GM12878 (cell line): Measurements from ENCODE around the gene IGF1R. TPM values are rescaled to one million over a fixed set of nuclear protein-coding genes. Genes with fewer than 3 reads are reported as not detected.

Experiments
- ATAC-seq: fragments of 200-7000 bp; cut with Tn5 transposase; 3 replicates; pipeline ENCODE4 v1.9.1; 2020; ENCODE audit warnings: mild to moderate bottlenecking, moderate library complexity
- BruUV-seq: library from RNA; stranded (reverse); fragments of 400-500 nt; replicated peaks from 2 replicates; lab custom pipeline; 2021; lab: Mats Ljungman, UMichigan
- CTCF ChIA-PET: fragments of 300-600 bp; sonication (Branson Sonifier 250); formaldehyde crosslinking; extraction: SDS; loops from one replicate; lab custom pipeline; 2021; ENCODE audit warnings: inconsistent platforms; lab: Yijun Ruan, JAX
- POLR2A ChIA-PET: fragments of 350-600 bp; formaldehyde crosslinking; extraction: SDS; loops from one replicate; lab custom pipeline; 2021; ENCODE audit warnings: inconsistent platforms; lab: Charles Lee
- RAD21 ChIA-PET: fragments of 300-600 bp; sonication (Branson Sonifier 250); formaldehyde crosslinking; loops from one replicate; lab custom pipeline; 2023; ENCODE audit warnings: antibody characterized with exemption; ENCODE audit not compliant: unreplicated experiment; lab: Charles Lee
- SMC1A ChIA-PET: fragments of 300-600 bp; sonication (Branson Sonifier 250); formaldehyde crosslinking; loops from one replicate; lab custom pipeline; 2023; ENCODE audit not compliant: unreplicated experiment, uncharacterized antibody; lab: Charles Lee
- DNase-seq: peaks from one replicate; pipeline ENCODE4 v3.0.0-alpha.2; 2011; ENCODE audit warnings: low read depth, low spot score
- FAIRE-seq: peaks from 3 replicates; lab custom pipeline; 2011; peaks lifted over from hg19 to GRCh38; lab: Jason Lieb, UNC
- H2AFZ ChIP-seq: 2 replicates; pipeline ENCODE4 v1.6.0; 2011; ENCODE audit warnings: low read depth, low read length, control low read depth; ENCODE audit not compliant: control insufficient read depth
- H3K27ac ChIP-seq: 2 replicates; pipeline ENCODE4 v1.5.1; 2011; ENCODE audit warnings: control low read depth; ENCODE audit not compliant: control insufficient read depth, insufficient read depth
- H3K27me3 ChIP-seq, 2 experiments: replicated peaks in 1 of 2; 2 replicates each; pipeline versions ENCODE4 v1.6.0 to v1.6.1; 2011; ENCODE audit warnings: low read length in 1 of 2; ENCODE audit not compliant: control insufficient read depth in 2 of 2, insufficient read depth in 2 of 2
- H3K36me3 ChIP-seq, 2 experiments: 2 replicates each; pipeline ENCODE4 v1.5.1; 2011; ENCODE audit warnings: low read length in 1 of 2; ENCODE audit not compliant: control insufficient read depth in 2 of 2, insufficient read depth in 2 of 2
- H3K4me1 ChIP-seq: 2 replicates; pipeline ENCODE4 v1.6.1; 2011; ENCODE audit warnings: mild to moderate bottlenecking, low read length, moderate library complexity, mixed read lengths; ENCODE audit not compliant: control insufficient read depth, insufficient read depth
- H3K4me2 ChIP-seq: 2 replicates; pipeline ENCODE4 v1.6.0; 2011; ENCODE audit warnings: control low read depth; ENCODE audit not compliant: control insufficient read depth, insufficient read depth
- H3K4me3 ChIP-seq: fragments of 200-600 bp; sonication (generic); 2 replicates; pipeline ENCODE4 v1.5.1; 2016
- H3K79me2 ChIP-seq: 2 replicates; pipeline ENCODE4 v1.6.0; 2011; ENCODE audit warnings: low read length; ENCODE audit not compliant: control insufficient read depth, insufficient read depth
- H3K9ac ChIP-seq: 2 replicates; pipeline ENCODE4 v1.8.0; 2011; ENCODE audit warnings: low read length, control low read depth, mixed read lengths; ENCODE audit not compliant: control insufficient read depth, insufficient read depth
- H3K9me3 ChIP-seq: replicated peaks from 3 replicates; pipeline ENCODE4 v1.5.1; 2011; ENCODE audit warnings: mild to moderate bottlenecking, low read length; ENCODE audit not compliant: control insufficient read depth, insufficient read depth
- H4K20me1 ChIP-seq: 2 replicates; pipeline ENCODE4 v1.6.0; 2011; ENCODE audit not compliant: control insufficient read depth, insufficient read depth
- BMI1 ChIP-seq: fragments of 450-650 bp; IDR thresholded peaks from 2 replicates; pipeline ENCODE4 v1.6.1; 2016; ENCODE audit warnings: mild to moderate bottlenecking, moderate library complexity, borderline replicate concordance
- CEBPB ChIP-seq, 2 experiments: fragments of 150-350 bp in 1 of 2; IDR thresholded peaks; 2 replicates each; pipeline ENCODE4 v1.6.1; 2012 to 2014; ENCODE audit warnings: low read depth in 2 of 2, low read length in 2 of 2, borderline replicate concordance in 1 of 2, inconsistent platforms in 1 of 2
- GABPA ChIP-seq: IDR thresholded peaks from 2 replicates; pipeline ENCODE4 v1.6.1; 2014; ENCODE audit warnings: antibody characterized with exemption, low read depth, mild to moderate bottlenecking, inconsistent platforms
- IKZF1 ChIP-seq: fragments of 450-650 bp; conservative IDR thresholded peaks from 2 replicates; pipeline ENCODE4 v1.6.1; 2017; ENCODE audit warnings: antibody characterized with exemption, mild to moderate bottlenecking
- IRF4 ChIP-seq: IDR thresholded peaks from 2 replicates; pipeline ENCODE4 v1.6.1; 2011; ENCODE audit warnings: low read depth, low read length
- NFXL1 ChIP-seq: fragments of 450-650 bp; IDR thresholded peaks from 2 replicates; pipeline ENCODE4 v1.6.1; 2017; ENCODE audit warnings: antibody characterized with exemption, mild to moderate bottlenecking, borderline replicate concordance
- SPI1 ChIP-seq: IDR thresholded peaks from 2 replicates; pipeline ENCODE4 v1.6.1; 2011; ENCODE audit warnings: low read depth, mild to moderate bottlenecking, low read length, moderate library complexity, borderline replicate concordance; ENCODE audit not compliant: insufficient read depth
- SREBF1 ChIP-seq: IDR thresholded peaks from 2 replicates; pipeline ENCODE4 v1.6.1; 2012; ENCODE audit warnings: mild to moderate bottlenecking, low read length
- TAF1 ChIP-seq: IDR thresholded peaks from 2 replicates; pipeline ENCODE4 v1.6.1; 2011; ENCODE audit warnings: mild to moderate bottlenecking, low read depth, low read length, borderline replicate concordance
- TBL1XR1 ChIP-seq: IDR thresholded peaks from 2 replicates; pipeline ENCODE4 v1.6.1; 2012; ENCODE audit warnings: low read depth, low read length, improper control_type of control experiment
- TCF12 ChIP-seq: IDR thresholded peaks from 2 replicates; pipeline ENCODE4 v1.6.1; 2011; ENCODE audit warnings: low read depth, mild to moderate bottlenecking, low read length
- WGBS: methylation state at CpG from one replicate; pipeline ENCODE4 v1.1.6; 2016; ENCODE audit warnings: low lambda C conversion rate; ENCODE audit not compliant: insufficient replicate concordance, insufficient coverage; ENCODE audit errors: missing lambda C conversion rate; 5-methylcytosine and 5-hydroxymethylcytosine counted together
- in situ Hi-C: fragments of 300-500 bp; cut with MboI; formaldehyde crosslinking; loops from 9 replicates; pipeline ENCODE4 v1.14.3; 2018; ENCODE audit warnings: mixed read lengths
- intact Hi-C: fragments of 100-400 bp; cut with micrococcal nuclease; formaldehyde crosslinking; loops from one replicate; pipeline ENCODE4 v1.14.2; 2022; ENCODE audit not compliant: unreplicated experiment
- polyA plus RNA-seq, 11 experiments: library from polyadenylated mRNA; depleted of rRNA in 4 of 11; unstranded in 6 of 11; stranded (reverse) in 5 of 11; fragments of >200 nt; fragmentation: Nextera tagmentation in 4 of 11; fragmentation: Illumina TruSeq in 1 of 11; extraction: Ambion mirVana in 4 of 11; extraction: Trizol in 1 of 11; gene quantifications; 1 replicate in 1 of 11; 2 replicates in 10 of 11; pipeline versions ENCODE4 v1.2.1 to v1.2.3, GENCODE V29; 2011 to 2016; ENCODE audit warnings: inconsistent platforms in 2 of 11, missing spikeins in 2 of 11, low read depth in 1 of 11
- total RNA-seq, 4 experiments: library from RNA; depleted of rRNA in 3 of 4; stranded (reverse); fragments of >200 nt in 3 of 4; fragmentation: Illumina TruSeq in 1 of 4; extraction: Trizol in 1 of 4; gene quantifications; 2 replicates each; pipeline versions ENCODE4 v1.2.1 to v1.2.3, GENCODE V29; 2013 to 2021
- TF ChIP-seq, protein P1 (sequence below): fragments of 450-650 bp; IDR thresholded peaks from 2 replicates; pipeline ENCODE4 v1.6.1; 2017; ENCODE audit warnings: low read depth, mild to moderate bottlenecking, moderate library complexity

IGF1R gene
- total and polyA plus RNA-seq, 10 of the 15 experiments (the other 5 are each of a cell fraction or from before 2014, with no cell fraction given) = 0.03 to 2.7 (median 0.66) TPM

DNA sequence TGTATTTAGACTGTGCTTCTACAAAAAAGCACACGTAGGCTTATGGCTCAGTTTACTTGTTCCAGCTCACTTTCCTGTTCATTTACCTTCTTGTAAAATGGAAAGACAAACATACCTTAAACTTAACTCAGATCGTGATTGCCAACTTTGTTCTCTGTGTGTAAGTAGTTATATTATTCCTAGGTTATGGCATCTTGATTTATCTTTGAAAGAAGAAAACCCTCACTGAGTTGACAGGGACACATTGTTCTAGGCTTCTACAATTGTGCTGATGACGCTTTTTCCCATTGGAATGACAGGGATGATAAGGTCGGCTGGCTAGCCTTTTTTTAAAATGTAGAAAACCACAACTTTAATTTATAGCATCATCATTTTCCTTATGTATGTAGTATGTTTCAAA is 140.7 kb downstream of the IGF1R start:
- RAD21 ChIA-PET = no interaction called here
- FAIRE-seq (no peak), ATAC-seq (no peak), DNase-seq (no peak)
- intact Hi-C loops = no loop called here
- Histone ChIP-seq H3K27ac (no peak overlapping the region), H3K36me3 (no peaks in the 10 kb centered on the region), H3K4me2 (no peak overlapping the region), H3K4me3 (no peak overlapping the region), H2AFZ (no peak overlapping the region), H3K9me3 (no peaks in the 10 kb centered on the region), H3K9ac (no peak overlapping the region), H3K27me3 (no peaks in the 10 kb centered on the region), H3K79me2 (no peaks in the 10 kb centered on the region), H4K20me1 (no peaks in the 10 kb centered on the region), H3K4me1 (no peaks in the 10 kb centered on the region)
- no TSS peak for BruUV-seq
- WGBS = 11% methylated on average over 4 of the region's 4 CpGs
- CTCF ChIA-PET = no interaction called here
- SMC1A ChIA-PET = interaction anchor here (1.0 to 1.2 kb wide), 2 partner anchors 8 to 85 kb away, joined by 3 read pairs; no protein-coding TSS in a partner anchor
- in situ Hi-C loops = no loop called here
- POLR2A ChIA-PET = no interaction called here
- TF ChIP-seq BMI1 (no peak), GABPA (no peak), NFXL1 (no peak), SREBF1 (no peak), IKZF1 (no peak), TBL1XR1 (no peak), IRF4 (no peak), CEBPB (IDR thresholded peaks at IDR 0.05; ENCODE audit: borderline replicate concordance in 1 of 2, low read depth in 2 of 2, low read length in 2 of 2) (no peak), TAF1 (no peak), SPI1 (no peak), TCF12 (no peak)
- TF ChIP-seq, protein P1, sequence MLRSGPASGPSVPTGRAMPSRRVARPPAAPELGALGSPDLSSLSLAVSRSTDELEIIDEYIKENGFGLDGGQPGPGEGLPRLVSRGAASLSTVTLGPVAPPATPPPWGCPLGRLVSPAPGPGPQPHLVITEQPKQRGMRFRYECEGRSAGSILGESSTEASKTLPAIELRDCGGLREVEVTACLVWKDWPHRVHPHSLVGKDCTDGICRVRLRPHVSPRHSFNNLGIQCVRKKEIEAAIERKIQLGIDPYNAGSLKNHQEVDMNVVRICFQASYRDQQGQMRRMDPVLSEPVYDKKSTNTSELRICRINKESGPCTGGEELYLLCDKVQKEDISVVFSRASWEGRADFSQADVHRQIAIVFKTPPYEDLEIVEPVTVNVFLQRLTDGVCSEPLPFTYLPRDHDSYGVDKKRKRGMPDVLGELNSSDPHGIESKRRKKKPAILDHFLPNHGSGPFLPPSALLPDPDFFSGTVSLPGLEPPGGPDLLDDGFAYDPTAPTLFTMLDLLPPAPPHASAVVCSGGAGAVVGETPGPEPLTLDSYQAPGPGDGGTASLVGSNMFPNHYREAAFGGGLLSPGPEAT = no peak
